Prostate gland (tissue), 2 donors: ENCODE data around the gene DST.

Experiments
- CTCF ChIP-seq, 4 experiments: fragments of 200-600 bp in 2 of 4; fragments of 450-650 bp in 2 of 4; sonication (generic) in 2 of 4; IDR thresholded peaks; 1 replicate in 3 of 4; 2 replicates in 1 of 4; pipeline ENCODE4 v1.5.1; 2016 to 2019; ENCODE audit warnings: antibody characterized with exemption in 4 of 4, mild to moderate bottlenecking in 2 of 4, moderate library complexity in 2 of 4
- POLR2A ChIP-seq: fragments of 450-650 bp; IDR thresholded peaks from one replicate; pipeline ENCODE4 v1.6.1; 2016; ENCODE audit warnings: antibody characterized with exemption, mild to moderate bottlenecking
- POLR2AphosphoS5 ChIP-seq: sonication (generic); formaldehyde crosslinking; IDR thresholded peaks from one replicate; pipeline ENCODE4 v1.6.1; 2017; ENCODE audit warnings: antibody characterized with exemption

- TF ChIP-seq POLR2A (no peak), CTCF (IDR thresholded peaks at IDR 0.05) (no peak), POLR2AphosphoS5 (no peak)
Observed at GRCh38 chr6:56657354-56657753, 14.7 kb upstream of the DST start.
